Neural crest cell (in vitro differentiated cells): Measurements from ENCODE around the gene TMEM164. TPM values are rescaled to one million over a fixed set of nuclear protein-coding genes. Genes with fewer than 3 reads are reported as not detected.
A peak's percentile ranks its signal among the peaks of the same experiment; 100 is the strongest.

ENCODE experiments used
- DNase-seq: peaks from one replicate; pipeline ENCODE4 v3.0.0; 2021; ENCODE audit warnings: low read depth, mixed read lengths, low spot score
- H3K27ac Mint-ChIP-seq: one replicate; pipeline ENCODE4 v1.8.0; 2021; ENCODE audit warnings: mild to moderate bottlenecking, mixed read lengths; ENCODE audit not compliant: unreplicated experiment
- H3K27me3 Mint-ChIP-seq: 2 replicates; pipeline ENCODE4 v1.8.0; 2021; ENCODE audit warnings: low read depth, mild to moderate bottlenecking, mixed read lengths
- H3K36me3 Mint-ChIP-seq: 2 replicates; pipeline ENCODE4 v1.8.0; 2021; ENCODE audit warnings: low read depth, mild to moderate bottlenecking, mixed read lengths
- H3K4me1 Mint-ChIP-seq: 2 replicates; pipeline ENCODE4 v1.8.0; 2021; ENCODE audit warnings: mixed read lengths
- H3K4me3 Mint-ChIP-seq: one replicate; pipeline ENCODE4 v1.8.0; 2021; ENCODE audit warnings: mild to moderate bottlenecking, mixed read lengths
- H3K9me3 Mint-ChIP-seq: 2 replicates; pipeline ENCODE4 v1.8.0; 2021; ENCODE audit warnings: mixed read lengths
- CTCF ChIP-seq: fragments of 200-600 bp; sonication (generic); conservative IDR thresholded peaks from 2 replicates; pipeline ENCODE4 v1.5.0; 2021; ENCODE audit warnings: antibody characterized with exemption, mild to moderate bottlenecking
- total RNA-seq: library from RNA; stranded (reverse); gene quantifications from 2 replicates; pipeline ENCODE4 v1.2.1, GENCODE V29; 2021

The TMEM164 gene
- total RNA-seq, 1 donor from 2014 or later: 90.2 TPM

GRCh38 chrX:110211340-110211739, 208.4 kb downstream of the TMEM164 start:
- Mint-ChIP-seq H3K4me3 (no peak overlapping the region), H3K27me3 (no peaks in the 10 kb centered on the region), H3K9me3 (no peaks in the 10 kb centered on the region), H3K4me1 (peaks cover 28% of the 10 kb centered on the region), H3K36me3 (peaks cover 3% of the 10 kb centered on the region), H3K27ac (no peak overlapping the region)
- TF ChIP-seq CTCF: no peak
- DNase-seq: no peak

DNA sequence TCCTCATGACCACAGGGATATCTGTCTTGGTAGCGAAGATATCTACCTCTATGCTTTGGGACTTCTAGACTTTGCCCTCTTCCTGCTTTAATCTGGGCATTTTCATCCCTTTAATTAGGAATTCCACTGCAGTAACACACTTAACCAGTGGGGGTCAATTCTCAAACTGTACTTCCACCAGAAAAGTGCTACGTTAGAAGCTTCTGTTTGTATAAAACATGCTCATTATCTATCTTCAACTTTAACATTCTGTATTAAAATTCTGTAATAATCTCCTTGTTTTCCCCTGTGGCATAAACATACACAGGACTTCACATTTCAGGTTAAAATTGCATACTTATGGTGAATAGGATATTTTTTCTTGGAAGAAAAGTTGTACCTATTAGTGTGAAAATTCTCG, 209.4 kb downstream of the TMEM164 start:
- Mint-ChIP-seq H3K9me3 (no peaks in the 10 kb centered on the region), H3K4me3 (no peak overlapping the region), H3K36me3 (peaks cover 3% of the 10 kb centered on the region), H3K27me3 (no peaks in the 10 kb centered on the region), H3K4me1 (peaks cover 28% of the 10 kb centered on the region), H3K27ac (no peak overlapping the region)
- no peak for DNase-seq
- TF ChIP-seq CTCF: peak; percentile 52

DNA sequence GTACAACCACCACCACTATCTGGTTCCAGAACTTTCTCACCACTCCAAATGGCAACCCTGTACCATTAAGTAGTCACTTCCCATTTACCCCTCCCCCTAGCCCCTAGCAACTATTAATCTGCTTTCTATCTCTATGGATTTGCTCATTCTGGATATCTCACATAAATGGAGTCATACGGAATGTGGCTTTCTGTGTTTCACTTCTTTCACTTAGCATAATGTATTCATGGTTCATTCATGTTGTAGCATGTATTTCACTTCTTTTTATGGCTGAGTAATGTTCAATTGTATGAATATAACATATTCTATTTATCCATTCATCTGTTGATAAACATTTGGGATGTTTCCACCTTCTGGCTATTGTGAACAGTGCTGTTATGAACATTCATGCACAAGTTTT, 210.3 kb downstream of the TMEM164 start:
- peaks cover 3% of the 10 kb centered on the region for H3K36me3 Mint-ChIP-seq

GRCh38 chrX:110214684-110215083, 211.8 kb downstream of the TMEM164 start:
- no peaks in the 10 kb centered on the region for H3K27me3 Mint-ChIP-seq
- H3K27ac Mint-ChIP-seq: no peak overlapping the region
- peaks cover 3% of the 10 kb centered on the region for H3K36me3 Mint-ChIP-seq
- peaks cover 25% of the 10 kb centered on the region for H3K4me1 Mint-ChIP-seq
- no peak for TF ChIP-seq CTCF
- DNase-seq: no peak
- no peak overlapping the region for H3K4me3 Mint-ChIP-seq
- H3K9me3 Mint-ChIP-seq: peaks cover 3% of the 10 kb centered on the region

More for the DNA sequence above, 210.3 kb downstream of the TMEM164 start:
- no peaks in the 10 kb centered on the region for H3K27me3 Mint-ChIP-seq
- no peaks in the 10 kb centered on the region for H3K9me3 Mint-ChIP-seq
- no peak overlapping the region for H3K27ac Mint-ChIP-seq
- peaks cover 28% of the 10 kb centered on the region for H3K4me1 Mint-ChIP-seq
- H3K4me3 Mint-ChIP-seq: no peak overlapping the region
- no peak for TF ChIP-seq CTCF
- DNase-seq: no peak

- peaks cover 3% of the 10 kb centered on the region for H3K9me3 Mint-ChIP-seq
Observed at GRCh38 chrX:110215411-110215810, 212.5 kb downstream of the TMEM164 start.

More at GRCh38 chrX:110215411-110215810, 212.5 kb downstream of the TMEM164 start:
- TF ChIP-seq CTCF: no peak
- H3K4me3 Mint-ChIP-seq: no peak overlapping the region
- peaks cover 18% of the 10 kb centered on the region for H3K4me1 Mint-ChIP-seq
- H3K36me3 Mint-ChIP-seq: peaks cover 3% of the 10 kb centered on the region
- no peak for DNase-seq
- H3K27me3 Mint-ChIP-seq: no peaks in the 10 kb centered on the region
- no peak overlapping the region for H3K27ac Mint-ChIP-seq
